ENCODE measurements around the gene THRSP. TPM values are rescaled to one million over a fixed set of nuclear protein-coding genes. Genes with fewer than 3 reads are reported as not detected.
A peak's percentile ranks its signal among the peaks of the same experiment; 100 is the strongest.

Gene THRSP
- total RNA-seq, 6 experiments from 2014 or later, result 3.0 to 92.0 (median 40.1) TPM

DNA sequence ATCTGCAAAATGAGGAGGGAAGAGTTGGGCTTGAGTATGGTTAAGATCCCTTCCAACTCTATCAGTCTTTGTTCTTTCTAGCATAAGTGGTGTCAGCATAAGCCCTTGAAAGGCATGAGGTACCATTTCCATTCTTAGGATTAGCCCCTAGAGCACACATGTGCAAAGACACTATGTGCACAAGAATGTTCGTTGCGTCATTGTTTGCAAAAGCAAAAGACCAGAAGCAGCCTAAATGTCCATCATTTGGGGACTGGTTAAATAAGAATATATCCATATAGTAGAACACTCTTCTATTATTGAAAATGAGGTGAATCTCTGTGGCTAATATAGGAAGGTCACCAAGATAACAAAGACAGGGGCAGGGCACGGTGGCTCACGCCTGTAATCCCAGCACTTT, 30.6 kb upstream of the THRSP start:
- DNase-seq (no peak), ATAC-seq (no peak)
- Histone ChIP-seq H3K4me3 (no peak overlapping the region), H3K36me3 (no peaks in the 10 kb centered on the region), H3K27ac (no peak overlapping the region), H3K27me3 (no peaks in the 10 kb centered on the region), H3K9me3 (no peaks in the 10 kb centered on the region), H3K4me1 (peaks cover 0 to 32% (median 8%) of the 10 kb centered on the region in 4 donors)
- intact Hi-C loops (cut with DNase I), result no loop called here
- 31% methylated on average over 4 of the region's 4 CpGs for WGBS (ENCODE audit: insufficient coverage, low coverage, low lambda C conversion rate, missing lambda C conversion rate)
- TF ChIP-seq, protein P1, sequence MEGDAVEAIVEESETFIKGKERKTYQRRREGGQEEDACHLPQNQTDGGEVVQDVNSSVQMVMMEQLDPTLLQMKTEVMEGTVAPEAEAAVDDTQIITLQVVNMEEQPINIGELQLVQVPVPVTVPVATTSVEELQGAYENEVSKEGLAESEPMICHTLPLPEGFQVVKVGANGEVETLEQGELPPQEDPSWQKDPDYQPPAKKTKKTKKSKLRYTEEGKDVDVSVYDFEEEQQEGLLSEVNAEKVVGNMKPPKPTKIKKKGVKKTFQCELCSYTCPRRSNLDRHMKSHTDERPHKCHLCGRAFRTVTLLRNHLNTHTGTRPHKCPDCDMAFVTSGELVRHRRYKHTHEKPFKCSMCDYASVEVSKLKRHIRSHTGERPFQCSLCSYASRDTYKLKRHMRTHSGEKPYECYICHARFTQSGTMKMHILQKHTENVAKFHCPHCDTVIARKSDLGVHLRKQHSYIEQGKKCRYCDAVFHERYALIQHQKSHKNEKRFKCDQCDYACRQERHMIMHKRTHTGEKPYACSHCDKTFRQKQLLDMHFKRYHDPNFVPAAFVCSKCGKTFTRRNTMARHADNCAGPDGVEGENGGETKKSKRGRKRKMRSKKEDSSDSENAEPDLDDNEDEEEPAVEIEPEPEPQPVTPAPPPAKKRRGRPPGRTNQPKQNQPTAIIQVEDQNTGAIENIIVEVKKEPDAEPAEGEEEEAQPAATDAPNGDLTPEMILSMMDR (IDR thresholded peaks at IDR 0.05), result no peak
- TF ChIP-seq POLR2A (IDR thresholded peaks at IDR 0.05), result no peak

DNA sequence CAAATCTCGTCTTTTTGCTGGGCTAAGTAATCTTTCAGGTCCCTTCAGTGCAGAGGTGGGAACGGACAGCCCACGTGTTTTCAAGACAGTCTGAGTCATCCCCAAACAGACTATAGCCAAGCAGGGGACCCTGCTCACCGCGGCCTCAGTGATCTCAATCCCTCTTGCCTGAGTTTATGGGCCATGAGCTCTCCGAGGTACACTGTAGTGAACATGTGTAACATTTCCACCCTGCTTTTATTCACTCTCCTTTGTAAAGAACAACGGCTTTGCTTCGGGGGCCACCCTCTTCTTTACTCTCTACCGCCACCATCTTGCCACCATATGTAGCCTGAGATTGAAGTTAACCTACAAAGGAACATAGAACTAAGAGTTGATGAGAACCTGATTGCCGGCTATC, 29.0 kb upstream of the THRSP start:
- ATAC-seq (no peak), DNase-seq (no peak)
- TF ChIP-seq POLR2A (IDR thresholded peaks at IDR 0.05), result no peak
- Histone ChIP-seq H3K4me3 (no peak overlapping the region), H3K4me1 (peaks cover 0 to 47% (median 16%) of the 10 kb centered on the region in 4 donors), H3K27me3 (no peaks in the 10 kb centered on the region), H3K36me3 (no peaks in the 10 kb centered on the region), H3K27ac (no peak overlapping the region), H3K9me3 (no peaks in the 10 kb centered on the region)
- intact Hi-C loops (cut with DNase I), result no loop called here
- 17% methylated on average over 1 of the region's 10 CpGs for WGBS (ENCODE audit: insufficient coverage, low coverage, low lambda C conversion rate, missing lambda C conversion rate)

DNA sequence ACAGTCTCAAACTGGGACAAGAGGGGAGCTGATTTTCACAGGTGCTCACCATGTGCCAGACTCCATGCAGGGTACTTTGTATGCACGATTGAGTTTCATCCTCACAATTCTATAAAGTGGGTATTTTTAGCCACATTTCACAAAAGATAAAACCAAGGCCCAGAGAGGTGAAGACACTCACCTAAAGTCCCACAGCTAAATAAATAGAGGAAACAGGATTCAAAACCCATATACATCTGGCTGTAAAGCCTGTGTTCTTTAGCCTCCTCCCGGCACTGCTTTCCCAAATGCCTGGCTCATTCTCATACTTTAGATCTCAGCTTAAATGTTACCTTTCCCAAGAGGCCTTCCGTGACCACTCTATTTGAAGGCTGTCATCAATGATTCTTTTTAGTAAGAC, 27.3 kb upstream of the THRSP start:
- WGBS (ENCODE audit: insufficient coverage, low coverage, low lambda C conversion rate, missing lambda C conversion rate), result 73% methylated on average over 3 of the region's 3 CpGs

DNA sequence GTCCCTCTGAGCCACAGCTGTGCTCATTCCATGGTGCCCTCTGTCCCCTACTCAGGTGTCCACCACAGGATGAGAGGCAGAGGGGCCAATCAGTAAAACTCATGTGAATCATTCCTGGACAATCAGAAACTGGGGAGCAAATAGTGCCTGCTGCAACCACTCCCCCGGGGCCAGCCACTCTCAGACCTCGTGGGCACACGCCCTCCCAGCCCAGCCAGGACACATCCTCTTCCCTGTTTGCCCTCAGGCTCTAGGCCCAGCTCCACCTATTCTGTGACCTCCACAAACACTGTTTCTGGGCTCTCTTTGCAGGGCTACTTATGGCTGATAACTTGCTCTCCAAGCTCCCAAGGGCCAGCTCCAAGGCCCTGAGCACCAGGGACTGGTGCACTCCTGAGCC, 26.6 kb upstream of the THRSP start:
- peak; percentile 82 to 93 (median 91) for DNase-seq
- Histone ChIP-seq H3K4me1 (peaks cover 0 to 45% (median 16%) of the 10 kb centered on the region in 4 donors), H3K4me3 (no peak overlapping the region), H3K36me3 (no peaks in the 10 kb centered on the region), H3K9me3 (no peaks in the 10 kb centered on the region), H3K27me3 (no peaks in the 10 kb centered on the region), H3K27ac (peak overlapping the region in 2 of 3 donors; percentile 42 to 74)
- intact Hi-C loops (cut with DNase I), result no loop called here
- WGBS (ENCODE audit: insufficient coverage, low coverage, low lambda C conversion rate, missing lambda C conversion rate), result no CpG with 5 or more reads among the region's 3 CpGs
- TF ChIP-seq, protein P1 (IDR thresholded peaks at IDR 0.05), result no peak
- TF ChIP-seq POLR2A (IDR thresholded peaks at IDR 0.05), result peak; percentile 72
- ATAC-seq, result peak; percentile 84 to 94 (median 86)

More for the DNA sequence above, 27.3 kb upstream of the THRSP start:
- ATAC-seq, result no peak
- no peak overlapping the region for H3K4me3 ChIP-seq
- peaks cover 0 to 49% (median 16%) of the 10 kb centered on the region in 4 donors for H3K4me1 ChIP-seq
- H3K36me3 ChIP-seq, result no peaks in the 10 kb centered on the region
- no peak for DNase-seq
- intact Hi-C loops (cut with DNase I), result no loop called here
- H3K9me3 ChIP-seq, result no peaks in the 10 kb centered on the region
- TF ChIP-seq, protein P1 (IDR thresholded peaks at IDR 0.05), result no peak
- no peak for TF ChIP-seq POLR2A (IDR thresholded peaks at IDR 0.05)
- no peaks in the 10 kb centered on the region for H3K27me3 ChIP-seq
- peak overlapping the region in 2 of 3 donors; percentile 42 to 74 for H3K27ac ChIP-seq

DNA sequence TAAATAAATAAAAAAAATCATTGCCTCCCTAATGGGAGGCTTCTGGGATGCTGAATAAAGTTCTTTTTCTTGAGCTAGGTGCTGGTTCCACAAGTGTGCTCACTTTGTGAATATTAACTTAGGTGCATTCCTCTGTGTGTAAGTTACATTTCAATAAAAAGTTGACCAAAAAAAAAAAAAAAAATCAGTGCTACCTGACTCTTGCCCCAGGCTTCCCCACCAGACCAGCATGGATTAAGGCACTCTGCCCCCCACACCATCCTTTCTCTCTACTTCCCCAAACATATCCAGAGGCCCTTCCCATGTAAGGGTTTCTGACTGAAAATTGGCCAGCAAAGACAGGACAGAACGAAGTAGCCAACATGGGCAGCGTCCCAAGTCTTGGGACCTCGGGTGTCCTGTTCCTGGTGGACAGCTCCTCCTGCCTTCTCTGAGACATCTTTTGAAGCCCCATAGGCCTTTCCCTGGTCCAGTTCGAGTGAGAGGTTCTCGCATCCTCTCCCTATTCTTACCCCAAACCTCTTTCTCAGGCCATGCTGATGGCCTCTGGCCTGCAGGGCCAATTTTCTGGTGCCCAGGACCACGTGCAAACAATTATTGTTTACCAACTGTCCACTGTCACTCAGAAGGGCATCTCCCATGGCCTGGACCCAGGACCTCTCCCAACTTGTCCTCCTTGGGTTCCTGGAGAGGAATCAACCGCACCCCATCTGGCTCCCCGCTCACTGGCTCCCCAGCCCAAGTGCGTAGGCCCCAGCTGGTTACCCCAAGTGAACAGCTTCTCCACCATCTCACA, 25.6 kb upstream of the THRSP start:
- H3K9me3 ChIP-seq, result no peaks in the 10 kb centered on the region
- ATAC-seq, result peak; percentile 46 to 67 (median 66)

More for the DNA sequence above, 25.6 kb upstream of the THRSP start:
- peak; percentile 31 to 80 (median 69) for DNase-seq
- TF ChIP-seq, protein P1 (IDR thresholded peaks at IDR 0.05), result no peak
- TF ChIP-seq POLR2A (IDR thresholded peaks at IDR 0.05), result no peak
- Histone ChIP-seq H3K27me3 (no peaks in the 10 kb centered on the region), H3K4me3 (no peak overlapping the region), H3K4me1 (peaks cover 0 to 41% (median 16%) of the 10 kb centered on the region in 4 donors), H3K36me3 (no peaks in the 10 kb centered on the region), H3K27ac (peak overlapping the region; percentile 4 to 74 (median 10))
- WGBS (ENCODE audit: insufficient coverage, low coverage, low lambda C conversion rate, missing lambda C conversion rate), result 35% methylated on average over 9 of the region's 9 CpGs
- intact Hi-C loops (cut with DNase I), result no loop called here

Data from right lobe of liver (tissue), 6 donors.